ENCODE data around the gene TSPEAR.
"Not testable (repeated sequence)": the region's sequence is repeated elsewhere in the genome, so short reads cannot be mapped to it uniquely, and the experiment has no call there.

TSPEAR gene

GRCh38 chr21:44595524-44595923 lies 115.8 kb downstream of the TSPEAR start:
- H3K27ac ChIP-seq (ENCODE audit: low read depth, low read length) = no peak overlapping the region
- H3K4me1 ChIP-seq (ENCODE audit: insufficient read depth, low read length) = peaks cover 19% of the 10 kb centered on the region
- H3K36me3 ChIP-seq (ENCODE audit: insufficient read depth, low read length) = no peaks in the 10 kb centered on the region
- no peaks in the 10 kb centered on the region for H3K27me3 ChIP-seq (ENCODE audit: insufficient read depth, low read length)
- no peak overlapping the region for H3K9ac ChIP-seq (ENCODE audit: low read depth, low read length)
- no peaks in the 10 kb centered on the region for H3K9me3 ChIP-seq (ENCODE audit: insufficient read depth, low read depth, low read length)
- no peak overlapping the region for H3K4me3 ChIP-seq (ENCODE audit: low read length)
- 93% methylated on average over 6 of the region's 6 CpGs for WGBS

- Histone ChIP-seq H3K4me3 (ENCODE audit: low read length) (no peak overlapping the region), H3K4me1 (ENCODE audit: insufficient read depth, low read length) (peaks cover 19% of the 10 kb centered on the region), H3K27ac (ENCODE audit: low read depth, low read length) (no peak overlapping the region), H3K27me3 (ENCODE audit: insufficient read depth, low read length) (no peaks in the 10 kb centered on the region), H3K36me3 (ENCODE audit: insufficient read depth, low read length) (no peaks in the 10 kb centered on the region), H3K9me3 (ENCODE audit: insufficient read depth, low read depth, low read length) (no peaks in the 10 kb centered on the region), H3K9ac (ENCODE audit: low read depth, low read length) (no peak overlapping the region)
- 90% methylated on average over 12 of the region's 12 CpGs for WGBS
Observed at GRCh38 chr21:44594406-44594916, 116.9 kb downstream of the TSPEAR start.

GRCh38 chr21:44593598-44594405 lies 117.6 kb downstream of the TSPEAR start:
- WGBS = 76% methylated on average over 20 of the region's 20 CpGs
- no peaks in the 10 kb centered on the region for H3K9me3 ChIP-seq (ENCODE audit: insufficient read depth, low read depth, low read length)
- no peak overlapping the region for H3K27ac ChIP-seq (ENCODE audit: low read depth, low read length)
- peaks cover 19% of the 10 kb centered on the region for H3K4me1 ChIP-seq (ENCODE audit: insufficient read depth, low read length)
- H3K4me3 ChIP-seq (ENCODE audit: low read length) = no peak overlapping the region
- no peak overlapping the region for H3K9ac ChIP-seq (ENCODE audit: low read depth, low read length)
- no peaks in the 10 kb centered on the region for H3K27me3 ChIP-seq (ENCODE audit: insufficient read depth, low read length)
- H3K36me3 ChIP-seq (ENCODE audit: insufficient read depth, low read length) = no peaks in the 10 kb centered on the region

DNA sequence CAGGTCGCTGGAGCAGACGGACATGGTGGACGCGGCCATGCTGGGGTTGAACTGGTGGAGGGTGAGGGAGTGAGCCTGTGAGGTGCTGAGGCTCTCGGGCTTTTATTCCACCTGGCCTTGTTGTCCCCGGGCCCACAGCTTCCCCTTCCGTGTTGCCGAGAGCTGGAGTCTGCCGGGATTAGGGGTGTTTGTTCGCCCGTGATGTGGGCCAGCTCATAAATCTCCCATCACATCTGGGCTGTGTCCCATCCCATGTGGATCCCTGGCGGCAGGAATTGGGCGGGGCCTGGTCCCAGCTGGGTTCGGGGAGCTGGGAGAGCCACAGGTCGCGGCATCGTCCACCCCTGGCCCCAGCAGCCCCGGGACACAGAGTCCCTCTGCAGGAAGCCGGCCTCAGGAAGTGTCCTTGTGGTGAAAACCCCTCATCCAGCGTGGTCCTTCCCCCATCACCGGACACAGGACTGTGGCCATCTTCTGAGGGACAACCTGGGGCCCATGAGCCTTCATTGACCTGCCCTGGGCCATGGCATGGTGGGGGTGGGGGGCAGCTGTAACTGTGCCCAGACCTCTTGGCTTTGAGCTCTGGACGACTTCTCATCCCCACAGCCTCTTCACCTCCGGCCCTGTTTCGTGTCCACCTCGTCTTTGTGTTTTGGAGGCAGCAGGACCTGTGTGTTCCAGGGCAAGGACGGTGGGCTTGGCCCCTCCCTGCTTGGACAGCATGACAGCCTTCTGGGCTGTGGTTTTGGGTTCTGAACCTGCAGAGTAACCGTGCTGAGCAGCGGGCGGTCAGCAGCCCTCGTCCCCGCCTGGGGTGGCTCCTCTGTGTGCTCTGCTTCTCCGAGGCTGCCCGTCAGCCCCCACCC lies 118.7 kb downstream of the TSPEAR start, which contains the start of gene KRTAP10-6:
TSS of gene KRTAP10-6 (minus strand) at position 60 of the 866 bp plus-strand sequence. CDS start at position 39, 21 bp downstream.
- Histone ChIP-seq H3K4me3 (ENCODE audit: low read length) (no peak within 1 kb of the TSS), H3K9me3 (ENCODE audit: insufficient read depth, low read depth, low read length) (no peaks in the 10 kb centered on the region), H3K27ac (ENCODE audit: low read depth, low read length) (0 out of 2 replicates have a peak within 1 kb of the TSS, but pooled peaks have one; percentile 41), H3K4me1 (ENCODE audit: insufficient read depth, low read length) (peaks cover 9% of the 10 kb centered on the region), H3K9ac (ENCODE audit: low read depth, low read length) (no peak within 1 kb of the TSS), H3K27me3 (ENCODE audit: insufficient read depth, low read length) (no peaks in the 10 kb centered on the region), H3K36me3 (ENCODE audit: insufficient read depth, low read length) (no peaks in the 10 kb centered on the region)
- WGBS = 87% methylated on average over 33 of the region's 33 CpGs

GRCh38 chr21:44591801-44592130 lies 119.6 kb downstream of the TSPEAR start:
- not testable (repeated sequence) for H3K27me3 ChIP-seq (ENCODE audit: insufficient read depth, low read length); H3K9me3 ChIP-seq (ENCODE audit: insufficient read depth, low read depth, low read length); H3K4me1 ChIP-seq (ENCODE audit: insufficient read depth, low read length); H3K36me3 ChIP-seq (ENCODE audit: insufficient read depth, low read length); H3K9ac ChIP-seq (ENCODE audit: low read depth, low read length); H3K4me3 ChIP-seq (ENCODE audit: low read length); H3K27ac ChIP-seq (ENCODE audit: low read depth, low read length)
- WGBS = 93% methylated on average over 3 of the region's 4 CpGs

GRCh38 chr21:44590897-44591800 lies 120.2 kb downstream of the TSPEAR start:
- 91% methylated on average over 17 of the region's 19 CpGs for WGBS
- H3K9me3 ChIP-seq (ENCODE audit: insufficient read depth, low read depth, low read length); H3K36me3 ChIP-seq (ENCODE audit: insufficient read depth, low read length); H3K27me3 ChIP-seq (ENCODE audit: insufficient read depth, low read length); H3K9ac ChIP-seq (ENCODE audit: low read depth, low read length); H3K27ac ChIP-seq (ENCODE audit: low read depth, low read length); H3K4me3 ChIP-seq (ENCODE audit: low read length); H3K4me1 ChIP-seq (ENCODE audit: insufficient read depth, low read length): not testable (repeated sequence)

DNA sequence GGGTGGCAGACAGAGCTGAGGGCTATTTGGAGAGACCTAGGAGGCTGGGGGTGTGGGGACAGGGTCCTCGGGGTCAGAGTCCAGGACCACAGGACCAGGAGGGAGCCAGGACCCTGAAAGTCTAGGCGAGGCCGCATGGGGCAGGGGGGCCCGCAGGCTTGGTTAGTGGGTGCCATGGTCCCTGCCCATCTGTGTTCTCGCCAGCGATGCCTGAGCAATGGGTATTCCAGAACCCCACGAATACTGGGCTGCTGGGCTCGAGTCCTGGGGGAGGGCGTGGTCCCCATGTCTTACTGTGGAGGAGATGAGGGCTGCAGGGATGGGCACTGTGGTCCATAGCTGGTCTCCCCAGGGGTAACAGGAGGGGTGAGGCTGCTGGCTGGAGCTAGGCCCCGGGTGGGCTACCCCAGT lies 121.1 kb downstream of the TSPEAR start:
- Histone ChIP-seq H3K9ac (ENCODE audit: low read depth, low read length) (no peak overlapping the region), H3K36me3 (ENCODE audit: insufficient read depth, low read length) (no peaks in the 10 kb centered on the region), H3K4me1 (ENCODE audit: insufficient read depth, low read length) (peaks cover 6% of the 10 kb centered on the region), H3K27ac (ENCODE audit: low read depth, low read length) (no peak overlapping the region), H3K27me3 (ENCODE audit: insufficient read depth, low read length) (no peaks in the 10 kb centered on the region), H3K9me3 (ENCODE audit: insufficient read depth, low read depth, low read length) (no peaks in the 10 kb centered on the region), H3K4me3 (ENCODE audit: low read length) (no peak overlapping the region)
- 94% methylated on average over 10 of the region's 10 CpGs for whole genome bisulfite sequencing

DNA sequence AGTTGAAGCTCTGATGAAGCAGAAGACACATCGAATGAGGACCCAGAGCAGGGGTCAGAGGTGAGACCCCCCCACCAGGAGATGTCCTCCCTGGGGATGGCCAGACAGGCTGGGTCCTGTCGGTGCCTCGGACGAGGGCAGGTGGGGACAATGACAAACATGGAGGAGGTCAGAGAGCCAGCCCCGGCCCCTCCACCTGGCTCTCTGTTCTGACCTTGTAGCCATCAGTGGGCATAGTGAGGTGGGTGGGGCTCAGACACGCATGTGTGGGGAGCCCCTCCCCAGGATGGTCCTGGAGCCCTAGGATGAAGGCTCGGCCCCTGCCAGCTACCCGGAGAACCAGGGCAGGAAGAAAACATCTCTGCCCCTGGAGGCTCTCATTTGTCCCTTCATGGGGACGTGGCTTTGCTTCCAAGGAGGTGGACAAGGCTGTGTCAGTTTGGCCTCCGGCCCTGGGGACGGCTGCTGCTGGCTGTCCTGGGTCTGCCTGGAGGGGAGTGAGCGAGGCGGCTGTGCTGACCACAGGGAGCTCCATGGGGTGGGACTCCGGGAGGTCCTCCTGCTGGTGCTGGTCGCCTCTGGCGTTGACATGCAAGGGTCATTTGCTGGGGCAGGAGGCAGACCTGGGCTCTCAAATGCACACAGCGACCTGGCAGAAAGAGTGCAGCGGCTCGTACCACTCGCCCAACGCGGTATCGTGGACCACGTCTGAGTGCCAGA lies 121.6 kb downstream of the TSPEAR start:
- Histone ChIP-seq H3K27ac (ENCODE audit: low read depth, low read length) (no peak overlapping the region), H3K4me3 (ENCODE audit: low read length) (no peak overlapping the region), H3K4me1 (ENCODE audit: insufficient read depth, low read length) (peaks cover 6% of the 10 kb centered on the region), H3K9me3 (ENCODE audit: insufficient read depth, low read depth, low read length) (no peaks in the 10 kb centered on the region), H3K27me3 (ENCODE audit: insufficient read depth, low read length) (no peaks in the 10 kb centered on the region), H3K36me3 (ENCODE audit: insufficient read depth, low read length) (no peaks in the 10 kb centered on the region), H3K9ac (ENCODE audit: low read depth, low read length) (no peak overlapping the region)
- 93% methylated on average over 24 of the region's 24 CpGs for WGBS

DNA sequence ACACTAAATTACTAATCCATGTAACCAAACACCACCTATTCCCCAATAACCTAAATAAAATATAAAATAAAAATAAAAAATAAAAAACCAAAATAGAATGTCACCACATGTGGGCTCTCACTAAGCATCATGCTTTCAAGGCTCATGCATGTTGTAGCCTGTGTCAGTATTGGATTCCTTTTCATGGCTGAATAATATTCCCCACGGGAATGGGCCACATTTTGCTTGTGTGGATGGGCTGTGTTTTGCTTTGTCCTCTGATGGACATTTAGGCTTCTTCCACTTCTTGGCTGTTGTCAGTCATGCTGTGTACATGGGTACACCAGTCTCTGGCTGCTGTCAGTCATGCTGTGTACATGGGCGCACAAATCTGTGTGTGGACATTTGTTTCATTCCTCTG lies 122.3 kb downstream of the TSPEAR start:
- Histone ChIP-seq H3K9ac (ENCODE audit: low read depth, low read length) (no peak overlapping the region), H3K4me1 (ENCODE audit: insufficient read depth, low read length) (peaks cover 6% of the 10 kb centered on the region), H3K36me3 (ENCODE audit: insufficient read depth, low read length) (no peaks in the 10 kb centered on the region), H3K4me3 (ENCODE audit: low read length) (no peak overlapping the region), H3K27me3 (ENCODE audit: insufficient read depth, low read length) (no peaks in the 10 kb centered on the region), H3K9me3 (ENCODE audit: insufficient read depth, low read depth, low read length) (no peaks in the 10 kb centered on the region), H3K27ac (ENCODE audit: low read depth, low read length) (no peak overlapping the region)
- WGBS = 95% methylated on average over 2 of the region's 2 CpGs

DNA sequence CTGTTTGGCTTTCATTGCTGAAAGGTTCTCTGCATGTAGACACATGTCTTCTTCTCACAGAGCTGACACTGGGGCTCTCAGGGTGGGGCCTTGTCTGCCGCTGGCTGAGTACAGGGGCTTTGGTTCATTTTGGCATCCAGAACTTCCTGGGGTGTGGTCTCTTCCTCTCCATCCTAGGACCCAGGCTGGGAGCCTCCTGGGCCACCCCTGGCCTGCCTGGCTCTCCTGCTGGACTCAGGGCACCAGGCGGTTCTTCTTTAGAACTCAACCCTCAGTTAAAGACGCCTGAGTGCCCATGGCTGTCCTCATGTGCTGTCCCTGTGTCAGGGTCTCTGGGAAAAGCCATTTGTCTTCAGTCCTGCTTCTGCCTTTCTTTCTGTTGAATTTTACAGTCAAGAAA lies 125.5 kb downstream of the TSPEAR start:
- no peaks in the 10 kb centered on the region for H3K36me3 ChIP-seq (ENCODE audit: insufficient read depth, low read length)
- 90% methylated on average over 3 of the region's 3 CpGs for WGBS
- no peak overlapping the region for H3K9ac ChIP-seq (ENCODE audit: low read depth, low read length)

More for the DNA sequence above, 125.5 kb downstream of the TSPEAR start:
- Histone ChIP-seq H3K4me1 (ENCODE audit: insufficient read depth, low read length) (peaks cover 5% of the 10 kb centered on the region; the same call in 1 of the 2 replicates), H3K9me3 (ENCODE audit: insufficient read depth, low read depth, low read length) (peaks cover 7% of the 10 kb centered on the region; the same call in 1 of the 2 replicates), H3K27ac (ENCODE audit: low read depth, low read length) (no peak overlapping the region), H3K27me3 (ENCODE audit: insufficient read depth, low read length) (no peaks in the 10 kb centered on the region), H3K4me3 (ENCODE audit: low read length) (no peak overlapping the region)

Measured in HUES64 (cell line).